Smooth muscle cell (in vitro differentiated cells): ENCODE data around the gene HECW1. TPM values are rescaled to one million over a fixed set of nuclear protein-coding genes. Genes with fewer than 3 reads are reported as not detected.

Source experiments
- DNase-seq: peaks from one replicate; lab custom pipeline; 2025; ENCODE audit not compliant: unreplicated experiment; lab: John Stamatoyannopoulos, UW
- H2AFZ ChIP-seq: fragments of 200-600 bp; sonication (generic); 2 replicates; pipeline ENCODE4 v1.6.0; 2016; ENCODE audit warnings: antibody characterized with exemption, low read depth, mild to moderate bottlenecking
- H3F3A ChIP-seq: fragments of 200-600 bp; sonication (generic); 2 replicates; pipeline ENCODE4 v1.6.0; 2017; ENCODE audit warnings: antibody characterized with exemption, low read depth
- H3K27ac ChIP-seq: fragments of 200-600 bp; sonication (generic); 2 replicates; pipeline ENCODE4 v1.5.1; 2016; ENCODE audit warnings: low read depth, mild to moderate bottlenecking
- H3K27me3 ChIP-seq: fragments of 200-600 bp; sonication (generic); 2 replicates; pipeline ENCODE4 v1.6.1; 2016; ENCODE audit warnings: low read depth, mild to moderate bottlenecking
- H3K36me3 ChIP-seq: fragments of 200-600 bp; sonication (generic); 2 replicates; pipeline ENCODE4 v1.5.1; 2016; ENCODE audit warnings: low read depth
- H3K4me1 ChIP-seq: fragments of 200-600 bp; sonication (generic); 2 replicates; pipeline ENCODE4 v1.5.1; 2016; ENCODE audit warnings: low read depth
- H3K4me2 ChIP-seq: fragments of 200-600 bp; sonication (generic); 2 replicates; pipeline ENCODE4 v1.6.0; 2016; ENCODE audit warnings: mild to moderate bottlenecking
- H3K4me3 ChIP-seq: fragments of 200-600 bp; sonication (generic); 2 replicates; pipeline ENCODE4 v1.5.1; 2016; ENCODE audit warnings: mild to moderate bottlenecking
- H3K79me2 ChIP-seq: fragments of 200-600 bp; sonication (generic); 2 replicates; pipeline ENCODE4 v1.6.0; 2016; ENCODE audit warnings: low read depth, mild to moderate bottlenecking
- H3K9ac ChIP-seq: fragments of 200-600 bp; sonication (generic); 2 replicates; pipeline ENCODE4 v1.6.0; 2016; ENCODE audit warnings: low read depth
- H3K9me3 ChIP-seq: fragments of 200-600 bp; sonication (generic); replicated peaks from 2 replicates; pipeline ENCODE4 v1.5.1; 2016; ENCODE audit warnings: low read depth
- H4K20me1 ChIP-seq: fragments of 200-600 bp; sonication (generic); 2 replicates; pipeline ENCODE4 v1.6.0; 2016; ENCODE audit warnings: low read depth
- CTCF ChIP-seq: fragments of 200-600 bp; sonication (generic); IDR thresholded peaks from 2 replicates; pipeline ENCODE4 v1.5.1; 2017; ENCODE audit warnings: borderline replicate concordance, mild to moderate bottlenecking, antibody characterized with exemption; ENCODE audit not compliant: insufficient read depth, poor library complexity, severe bottlenecking
- WGBS: methylation state at CpG from one replicate; pipeline ENCODE4 v1.1.7; 2016; ENCODE audit warnings: low lambda C conversion rate; 5-methylcytosine and 5-hydroxymethylcytosine counted together
- polyA plus RNA-seq: library from polyadenylated mRNA; unstranded; fragments of >200 nt; fragmentation: Nextera tagmentation; extraction: Ambion mirVana; gene quantifications from 2 replicates; pipeline ENCODE4 v1.2.1, GENCODE V29; 2016
- total RNA-seq: library from RNA; depleted of rRNA; stranded (reverse); fragments of >200 nt; gene quantifications from 2 replicates; pipeline ENCODE4 v1.2.3, GENCODE V29; 2014

HECW1 gene
- total and polyA plus RNA-seq, 2 experiments from 2014 or later = 0.09 to 0.49 TPM

GRCh38 chr7:43234073-43234472 is 121.6 kb downstream of the HECW1 start:
- no peaks in the 10 kb centered on the region for H4K20me1 ChIP-seq
- no peaks in the 10 kb centered on the region for H3K4me1 ChIP-seq
- no peak overlapping the region for H3K4me2 ChIP-seq
- WGBS = 66% methylated on average over 5 of the region's 5 CpGs
- H3K36me3 ChIP-seq = no peaks in the 10 kb centered on the region
- no peaks in the 10 kb centered on the region for H3F3A ChIP-seq
- no peak for TF ChIP-seq CTCF
- H3K4me3 ChIP-seq = no peak overlapping the region
- H3K9ac ChIP-seq = no peak overlapping the region
- no peaks in the 10 kb centered on the region for H3K9me3 ChIP-seq
- H2AFZ ChIP-seq = no peak overlapping the region
- no peaks in the 10 kb centered on the region for H3K79me2 ChIP-seq
- no peak overlapping the region for H3K27ac ChIP-seq
- DNase-seq = no peak
- no peaks in the 10 kb centered on the region for H3K27me3 ChIP-seq

GRCh38 chr7:43234968-43235367 is 122.5 kb downstream of the HECW1 start:
- no peaks in the 10 kb centered on the region for H3K36me3 ChIP-seq
- TF ChIP-seq CTCF = no peak
- H3K9ac ChIP-seq = no peak overlapping the region
- H3K4me3 ChIP-seq = no peak overlapping the region
- H3K9me3 ChIP-seq = no peaks in the 10 kb centered on the region
- H3K27ac ChIP-seq = no peak overlapping the region
- no peaks in the 10 kb centered on the region for H3F3A ChIP-seq
- no peak overlapping the region for H2AFZ ChIP-seq
- H4K20me1 ChIP-seq = no peaks in the 10 kb centered on the region
- no peaks in the 10 kb centered on the region for H3K4me1 ChIP-seq
- no peaks in the 10 kb centered on the region for H3K79me2 ChIP-seq
- WGBS = 82% methylated on average over 4 of the region's 4 CpGs
- no peak for DNase-seq
- H3K4me2 ChIP-seq = no peak overlapping the region
- no peaks in the 10 kb centered on the region for H3K27me3 ChIP-seq

GRCh38 chr7:43240565-43240964 is 128.1 kb downstream of the HECW1 start:
- no peak overlapping the region for H3K4me3 ChIP-seq
- H3K79me2 ChIP-seq = no peaks in the 10 kb centered on the region
- no peaks in the 10 kb centered on the region for H3K27me3 ChIP-seq
- H3K4me1 ChIP-seq = no peaks in the 10 kb centered on the region
- no peaks in the 10 kb centered on the region for H3F3A ChIP-seq
- no peak overlapping the region for H3K27ac ChIP-seq
- TF ChIP-seq CTCF = no peak
- no peak overlapping the region for H3K4me2 ChIP-seq
- no peaks in the 10 kb centered on the region for H4K20me1 ChIP-seq
- WGBS = 94% methylated on average over 6 of the region's 6 CpGs
- no peak overlapping the region for H2AFZ ChIP-seq
- H3K36me3 ChIP-seq = no peaks in the 10 kb centered on the region
- H3K9me3 ChIP-seq = no peaks in the 10 kb centered on the region
- no peak overlapping the region for H3K9ac ChIP-seq
- no peak for DNase-seq

GRCh38 chr7:43242628-43243255 is 130.3 kb downstream of the HECW1 start:
- Histone ChIP-seq H3K27ac (no peak overlapping the region), H3K79me2 (no peaks in the 10 kb centered on the region), H4K20me1 (no peaks in the 10 kb centered on the region), H3K4me2 (no peak overlapping the region), H3K36me3 (no peaks in the 10 kb centered on the region), H3K27me3 (no peaks in the 10 kb centered on the region), H3F3A (no peaks in the 10 kb centered on the region), H3K9ac (no peak overlapping the region), H3K4me1 (no peaks in the 10 kb centered on the region), H2AFZ (no peak overlapping the region), H3K4me3 (no peak overlapping the region), H3K9me3 (no peaks in the 10 kb centered on the region)
- no peak for DNase-seq
- WGBS = 95% methylated on average over 13 of the region's 13 CpGs
- no peak for TF ChIP-seq CTCF
